Activated CD8-positive, alpha-beta T cell treated with anti-CD3 and anti-CD28 coated beads for 36 hours (primary cell): ENCODE measurements around the gene ADAMTSL3. TPM values are rescaled to one million over a fixed set of nuclear protein-coding genes. Genes with fewer than 3 reads are reported as not detected.

Experiments used
- ATAC-seq: fragments of 200-7000 bp; cut with Tn5 transposase; one replicate; pipeline ENCODE4 v1.10.0; 2021; ENCODE audit warnings: mild to moderate bottlenecking, moderate library complexity
- CTCF ChIA-PET: fragments of 350-600 bp; sonication (Branson Sonifier 250); formaldehyde crosslinking; loops from one replicate; lab custom pipeline; 2021; ENCODE audit warnings: antibody characterized with exemption; lab: Charles Lee
- POLR2A ChIA-PET: fragments of 350-600 bp; sonication (Branson Sonifier 250); formaldehyde crosslinking; loops from one replicate; lab custom pipeline; 2021; ENCODE audit warnings: antibody characterized with exemption; lab: Charles Lee
- DNase-seq: peaks from one replicate; pipeline ENCODE4 v3.0.0-alpha.2; 2020
- H3K27ac Mint-ChIP-seq: one replicate; pipeline ENCODE4 v1.8.0; 2021; ENCODE audit warnings: mild to moderate bottlenecking, mixed read lengths
- H3K27me3 Mint-ChIP-seq: one replicate; pipeline ENCODE4 v1.8.0; 2021; ENCODE audit warnings: mixed read lengths
- H3K36me3 Mint-ChIP-seq: one replicate; pipeline ENCODE4 v1.8.0; 2021; ENCODE audit warnings: low read depth, mixed read lengths
- H3K4me1 Mint-ChIP-seq: one replicate; pipeline ENCODE4 v1.8.0; 2021; ENCODE audit warnings: low read depth, mixed read lengths
- H3K4me3 Mint-ChIP-seq: one replicate; pipeline ENCODE4 v1.8.0; 2021; ENCODE audit warnings: mild to moderate bottlenecking, moderate library complexity, mixed read lengths
- H3K9me3 Mint-ChIP-seq: one replicate; pipeline ENCODE4 v1.8.0; 2021; ENCODE audit warnings: mixed read lengths
- CTCF ChIP-seq: fragments of 200-600 bp; IDR thresholded peaks from one replicate; pipeline ENCODE4 v1.8.0; 2022; ENCODE audit warnings: antibody characterized with exemption, mild to moderate bottlenecking
- intact Hi-C: fragments of 100-400 bp; cut with micrococcal nuclease; formaldehyde crosslinking; loops from one replicate; pipeline ENCODE4 v1.10.0; 2022
- total RNA-seq, 2 experiments: library from RNA; stranded (reverse); gene quantifications; one replicate each; pipeline ENCODE4 v1.2.3, GENCODE V29; 2021

The ADAMTSL3 gene
- total RNA-seq, 2 experiments from 2014 or later: not detected

DNA sequence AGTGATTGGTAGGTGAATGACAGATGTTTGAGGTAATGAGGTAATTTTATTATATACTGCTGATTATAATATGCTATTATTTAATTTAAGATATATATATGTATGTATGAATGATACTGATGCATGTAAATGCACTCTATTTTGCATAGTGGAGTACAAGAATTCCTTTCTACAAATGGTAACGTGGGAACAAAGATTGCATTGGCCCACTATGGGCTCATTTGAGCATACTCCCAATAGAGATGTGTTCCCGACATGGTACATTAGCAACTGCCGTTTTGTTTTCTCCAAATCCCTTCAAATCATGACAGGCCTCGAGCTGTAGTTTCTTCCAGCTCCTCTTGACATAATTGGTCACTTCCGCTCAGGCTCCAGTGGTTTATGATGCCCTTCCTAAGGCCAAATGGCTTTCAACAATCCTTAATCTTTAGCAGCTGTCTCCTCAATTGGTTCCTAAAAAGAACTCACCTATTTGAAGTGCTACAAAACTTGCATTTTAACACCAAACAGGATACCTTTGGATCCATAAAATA, 266.1 kb downstream of the ADAMTSL3 start:
- intact Hi-C loops: no loop called here
- ATAC-seq (no peak), DNase-seq (no peak)
- Mint-ChIP-seq H3K4me1 (peaks cover 19% of the 10 kb centered on the region), H3K27ac (no peak overlapping the region), H3K27me3 (peaks cover 7% of the 10 kb centered on the region), H3K4me3 (no peak overlapping the region), H3K9me3 (no peaks in the 10 kb centered on the region), H3K36me3 (no peaks in the 10 kb centered on the region)
- CTCF ChIA-PET: no interaction called here
- POLR2A ChIA-PET: no interaction called here
- no peak for TF ChIP-seq CTCF

DNA sequence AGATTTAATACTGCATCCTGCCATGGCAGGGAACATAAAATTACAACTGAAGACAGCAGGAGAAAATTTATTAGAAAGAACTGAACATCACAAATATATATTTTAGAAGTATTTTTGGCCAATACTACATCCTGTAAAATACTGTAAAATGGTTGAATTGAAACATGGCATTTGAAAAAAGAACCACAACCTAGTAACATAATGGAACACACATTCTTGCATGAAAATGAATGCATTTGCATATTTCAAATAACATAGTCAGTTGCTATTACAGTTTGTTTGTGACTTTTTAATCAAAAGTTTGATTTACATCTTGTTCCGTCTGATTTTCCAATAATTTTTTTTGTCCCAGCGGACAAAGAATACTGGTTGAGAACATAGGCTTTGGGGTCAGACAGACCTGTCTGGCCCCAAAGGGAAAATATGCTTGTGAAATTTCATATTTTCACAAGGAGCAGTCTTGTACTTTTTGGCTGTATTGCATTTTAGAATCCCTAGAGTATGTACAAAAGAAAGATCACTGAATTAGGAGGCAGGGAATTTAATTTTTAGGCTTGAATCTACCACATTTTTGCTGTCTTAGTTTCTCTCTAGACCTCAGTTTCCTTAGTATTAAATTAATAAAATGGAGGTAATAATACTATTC, 268.8 kb downstream of the ADAMTSL3 start:
- Mint-ChIP-seq H3K27me3 (peaks cover 3% of the 10 kb centered on the region), H3K4me3 (no peak overlapping the region), H3K27ac (no peak overlapping the region), H3K36me3 (no peaks in the 10 kb centered on the region), H3K9me3 (no peaks in the 10 kb centered on the region), H3K4me1 (peaks cover 19% of the 10 kb centered on the region)
- no peak for TF ChIP-seq CTCF
- ATAC-seq (no peak), DNase-seq (no peak)
- intact Hi-C loops: no loop called here
- ChIA-PET CTCF (no interaction called here), POLR2A (no interaction called here)

DNA sequence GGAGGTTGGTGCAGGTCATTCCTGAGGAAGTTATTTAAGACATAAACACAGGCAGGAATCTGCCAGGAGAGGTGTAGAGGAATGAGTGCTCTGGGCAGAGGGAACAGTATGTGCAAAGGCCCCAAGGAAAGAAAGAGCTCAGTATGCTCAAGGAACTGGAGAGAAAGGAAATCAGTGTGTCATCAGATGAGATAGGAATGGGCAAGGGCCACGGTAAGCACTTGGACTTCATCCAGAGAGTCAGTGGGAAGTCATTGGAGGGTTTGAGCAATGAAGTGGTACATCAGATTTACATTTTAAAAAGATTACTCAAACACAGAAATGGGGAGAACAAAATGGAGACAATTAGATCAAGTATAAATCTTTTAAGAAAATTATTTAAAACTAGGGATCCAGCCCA, 272.2 kb downstream of the ADAMTSL3 start:
- no peak for TF ChIP-seq CTCF
- ChIA-PET POLR2A (interaction anchor here (0.6 kb wide), 1 partner anchor 121 kb away, joined by 3 read pairs; no protein-coding TSS in a partner anchor), CTCF (no interaction called here)
- peaks cover 10% of the 10 kb centered on the region for H3K27me3 Mint-ChIP-seq
- H3K36me3 Mint-ChIP-seq: no peaks in the 10 kb centered on the region
- ATAC-seq: no peak
- H3K9me3 Mint-ChIP-seq: no peaks in the 10 kb centered on the region
- no peak overlapping the region for H3K4me3 Mint-ChIP-seq
- DNase-seq: no peak
- H3K4me1 Mint-ChIP-seq: peaks cover 15% of the 10 kb centered on the region
- no peak overlapping the region for H3K27ac Mint-ChIP-seq
- intact Hi-C loops: no loop called here

DNA sequence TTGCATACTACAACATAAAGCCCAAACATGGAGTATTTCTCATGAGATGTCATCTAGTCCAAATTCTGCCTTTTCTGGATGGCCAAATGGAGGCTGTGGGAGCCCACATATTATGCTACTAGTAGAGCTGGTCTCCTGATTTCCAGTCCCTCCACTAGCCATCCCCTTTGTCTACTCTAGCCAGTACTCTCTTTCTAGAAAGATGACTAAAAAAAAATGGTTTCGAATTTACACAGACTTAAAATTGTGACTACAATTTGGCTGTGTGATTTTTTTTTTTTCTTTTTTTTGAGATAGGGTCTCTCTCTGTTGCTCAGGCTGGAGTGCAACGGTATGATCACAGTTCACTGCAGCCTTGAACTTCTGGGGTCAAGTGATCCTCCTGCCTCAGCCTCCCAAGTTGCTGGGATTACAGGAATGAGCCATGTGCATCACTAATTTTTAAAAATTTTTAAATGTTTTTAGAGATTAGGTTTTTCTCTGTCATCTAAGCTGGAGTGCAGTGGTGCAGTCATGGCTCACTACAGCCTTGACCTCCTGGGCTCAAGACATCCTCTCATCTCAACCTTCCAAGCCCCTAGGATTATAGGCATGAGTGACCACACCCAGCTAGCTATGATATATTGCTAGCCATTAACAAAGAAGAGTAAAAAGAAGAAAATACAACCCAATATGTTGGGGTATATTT, 273.9 kb downstream of the ADAMTSL3 start:
- no peaks in the 10 kb centered on the region for H3K9me3 Mint-ChIP-seq
- ATAC-seq (no peak), DNase-seq (no peak)
- H3K36me3 Mint-ChIP-seq: no peaks in the 10 kb centered on the region
- H3K4me3 Mint-ChIP-seq: no peak overlapping the region
- POLR2A ChIA-PET: no interaction called here
- H3K4me1 Mint-ChIP-seq: peaks cover 15% of the 10 kb centered on the region
- TF ChIP-seq CTCF: no peak
- CTCF ChIA-PET: no interaction called here
- peaks cover 13% of the 10 kb centered on the region for H3K27me3 Mint-ChIP-seq
- H3K27ac Mint-ChIP-seq: peak overlapping the region; percentile 26
- intact Hi-C loops: no loop called here

- Mint-ChIP-seq H3K27ac (peak overlapping the region; percentile 26), H3K36me3 (no peaks in the 10 kb centered on the region), H3K9me3 (no peaks in the 10 kb centered on the region), H3K27me3 (peaks cover 13% of the 10 kb centered on the region), H3K4me3 (no peak overlapping the region), H3K4me1 (peaks cover 15% of the 10 kb centered on the region)
- intact Hi-C loops: no loop called here
- ATAC-seq: peak; percentile 75
- TF ChIP-seq CTCF: no peak
- CTCF ChIA-PET: no interaction called here
- DNase-seq: no peak
- POLR2A ChIA-PET: no interaction called here
Measured at GRCh38 chr15:83928392-83928734, 274.4 kb downstream of the ADAMTSL3 start.
